GM19023 (cell line): ENCODE measurements around the gene SMYD3.
"Not testable (repeated sequence)": the region's sequence is repeated elsewhere in the genome, so short reads cannot be mapped to it uniquely, and the experiment has no call there.

Source experiments
- ATAC-seq: cut with Tn5 transposase; IDR thresholded peaks from one replicate; pipeline ENCODE4 v1.9.1; 2021; ENCODE audit warnings: mild to moderate bottlenecking, moderate library complexity; ENCODE audit not compliant: unreplicated experiment

Gene SMYD3

DNA sequence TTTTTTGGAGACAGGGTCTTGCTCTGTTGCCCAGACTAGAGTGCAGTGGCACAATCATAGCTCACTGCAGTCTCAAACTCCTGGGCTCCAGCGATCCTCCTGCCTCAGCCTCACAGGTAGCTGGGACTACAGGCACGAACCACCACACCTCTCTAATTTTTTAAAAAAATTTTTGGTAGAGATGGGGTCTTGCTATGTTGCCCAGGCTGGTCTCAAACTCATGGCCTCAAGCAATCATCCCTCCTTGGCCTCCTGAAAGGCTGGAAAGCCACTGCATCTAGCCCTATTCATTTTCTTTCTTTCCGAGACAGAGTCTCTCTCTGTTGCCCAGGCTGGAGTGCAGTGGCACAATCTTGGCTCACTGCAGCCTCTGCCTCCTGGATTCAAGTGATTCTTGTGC, 793.1 kb downstream of the SMYD3 start:
- ATAC-seq, result not testable (repeated sequence)

DNA sequence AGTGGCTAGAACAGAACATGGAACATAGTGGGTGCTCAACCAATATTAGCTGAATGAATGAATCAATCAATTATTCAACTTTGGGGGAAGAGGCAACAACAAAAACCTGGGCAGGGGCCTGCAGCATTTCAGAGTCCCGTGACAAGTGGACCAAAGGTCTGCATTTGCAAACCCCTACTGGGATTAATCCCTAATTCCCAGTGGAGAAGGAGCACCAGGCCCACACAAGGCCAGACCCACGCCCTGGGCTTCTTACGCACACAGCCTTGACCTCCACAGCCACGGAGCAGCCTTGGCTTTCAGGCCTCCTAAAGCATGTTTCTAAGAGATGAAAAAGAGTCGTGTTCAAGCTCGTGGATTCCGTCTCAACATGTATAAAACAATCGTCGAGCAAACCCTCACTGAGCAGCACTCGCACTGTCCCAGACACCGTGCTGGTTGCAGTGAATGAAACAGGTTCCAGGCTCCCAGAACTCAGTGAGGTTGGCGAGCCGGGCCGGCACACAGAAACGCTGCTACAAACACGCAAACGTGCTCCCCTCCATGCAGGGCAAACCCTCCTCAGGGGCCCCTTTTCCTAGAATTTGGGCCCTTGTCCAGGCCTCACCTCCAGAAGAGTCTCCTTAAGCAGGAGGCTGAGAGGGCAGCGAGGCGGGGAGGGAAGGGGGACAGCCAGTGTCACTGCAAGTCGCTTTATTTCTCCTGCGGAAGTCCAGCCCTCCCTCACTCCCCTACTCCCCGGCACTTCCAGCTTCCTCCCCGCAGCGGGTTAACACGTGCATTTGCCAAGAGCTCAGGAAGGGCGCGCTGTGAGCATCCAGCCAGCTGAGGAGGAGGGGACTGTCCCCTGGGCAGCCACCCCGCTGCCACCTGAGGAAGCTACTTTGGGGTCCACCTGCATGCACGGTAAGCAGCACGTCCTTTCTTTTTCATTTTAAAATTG, 795.8 kb downstream of the SMYD3 start:
- no peak for ATAC-seq

DNA sequence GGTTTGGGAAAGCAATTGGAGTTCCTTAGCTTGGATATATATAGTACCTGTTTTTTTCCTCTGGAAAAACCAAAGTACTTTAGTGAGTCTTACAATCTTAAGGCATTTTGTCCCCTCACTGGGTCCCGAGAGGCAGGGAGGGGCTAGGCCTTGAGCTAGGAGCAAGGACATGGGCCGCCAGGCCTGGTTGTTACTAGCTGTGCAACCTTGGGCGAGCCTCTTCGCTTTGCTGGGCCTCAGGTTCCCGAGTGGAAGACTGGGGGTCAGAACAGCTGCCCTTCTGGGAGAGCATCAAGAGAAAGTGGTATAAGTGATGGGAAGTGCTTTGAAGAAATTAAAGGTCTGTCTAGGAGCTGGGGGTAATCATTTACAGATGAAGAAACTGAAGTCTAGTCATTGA, 799.1 kb downstream of the SMYD3 start:
- no peak for ATAC-seq

DNA sequence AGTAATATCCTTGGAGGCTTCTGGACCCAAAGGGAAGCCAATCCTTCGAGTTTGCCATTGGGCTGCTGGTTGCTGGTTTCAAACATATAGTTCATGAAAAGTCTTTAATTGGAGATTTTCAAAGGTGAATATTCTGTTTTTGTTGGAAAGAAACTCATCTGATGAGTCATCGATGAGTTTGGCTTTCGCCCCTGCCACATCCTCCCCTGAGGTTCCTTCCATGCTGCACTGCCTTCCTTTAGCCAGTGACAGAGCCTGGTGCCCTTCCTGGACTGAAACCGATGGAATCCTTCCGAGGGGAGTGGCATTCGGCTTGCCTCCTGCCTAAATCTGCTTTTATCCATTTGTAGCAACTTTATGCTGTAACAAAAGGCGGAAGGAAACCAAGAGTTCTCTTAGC, 802.3 kb downstream of the SMYD3 start:
- ATAC-seq, result no peak

DNA sequence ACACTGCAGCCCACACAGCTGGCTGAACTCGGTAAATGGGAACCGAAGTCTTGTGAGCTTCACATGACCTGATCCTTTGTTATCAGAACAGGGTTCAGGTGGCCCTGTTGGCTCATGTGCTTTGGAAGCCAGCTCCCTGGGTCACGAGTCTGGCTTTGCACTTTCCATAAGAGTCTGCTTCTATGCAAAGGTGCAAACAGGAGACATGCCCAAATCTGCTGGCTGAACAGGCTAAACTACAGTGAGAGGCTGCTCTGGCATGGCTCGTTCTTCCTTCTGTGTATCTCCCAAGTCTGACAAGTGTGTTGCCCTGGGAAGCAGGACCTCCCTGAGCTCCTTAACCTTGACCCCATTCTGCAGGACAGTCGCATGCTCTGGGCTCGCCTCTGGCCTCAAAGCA, 802.7 kb downstream of the SMYD3 start:
- no peak for ATAC-seq

DNA sequence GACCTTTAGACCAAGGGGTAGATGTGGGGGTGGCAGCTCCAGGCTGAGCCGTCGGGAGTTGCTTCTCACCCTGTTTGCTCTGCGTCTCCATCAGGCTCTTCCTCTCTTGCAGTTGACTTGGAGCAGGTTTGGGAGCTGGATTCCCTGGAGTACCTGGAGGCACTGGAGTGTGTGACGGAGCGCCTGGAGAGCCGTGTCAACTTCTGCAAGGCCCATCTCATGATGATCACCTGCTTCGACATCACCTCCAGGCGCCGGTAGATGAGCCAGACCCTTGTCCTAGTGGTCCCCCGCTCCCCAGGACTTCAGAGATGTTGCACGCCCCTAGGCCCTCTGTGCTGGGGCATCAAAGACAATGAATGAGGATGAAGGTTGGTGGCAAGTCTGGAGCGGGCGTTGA, 804.7 kb downstream of the SMYD3 start:
- no peak for ATAC-seq

DNA sequence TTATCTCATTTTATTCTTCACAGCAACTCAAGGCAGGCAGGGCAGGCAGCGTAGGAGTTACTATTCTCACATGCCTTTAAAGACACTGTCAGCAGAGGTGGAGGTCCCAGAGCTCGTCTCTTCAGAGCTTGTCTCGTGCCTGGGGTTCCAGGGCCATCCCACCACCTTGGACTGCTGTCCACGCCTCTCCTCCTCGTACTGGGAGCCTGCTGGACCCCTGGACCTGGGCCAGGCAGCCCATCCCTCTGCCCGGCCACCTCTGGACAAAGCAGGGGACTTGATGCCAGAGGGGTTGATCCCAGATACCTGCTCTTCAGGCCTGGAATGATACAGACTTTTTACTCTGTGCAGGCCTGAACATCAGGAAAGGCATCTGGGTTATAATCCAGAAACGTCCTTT, 805.4 kb downstream of the SMYD3 start:
- no peak for ATAC-seq

DNA sequence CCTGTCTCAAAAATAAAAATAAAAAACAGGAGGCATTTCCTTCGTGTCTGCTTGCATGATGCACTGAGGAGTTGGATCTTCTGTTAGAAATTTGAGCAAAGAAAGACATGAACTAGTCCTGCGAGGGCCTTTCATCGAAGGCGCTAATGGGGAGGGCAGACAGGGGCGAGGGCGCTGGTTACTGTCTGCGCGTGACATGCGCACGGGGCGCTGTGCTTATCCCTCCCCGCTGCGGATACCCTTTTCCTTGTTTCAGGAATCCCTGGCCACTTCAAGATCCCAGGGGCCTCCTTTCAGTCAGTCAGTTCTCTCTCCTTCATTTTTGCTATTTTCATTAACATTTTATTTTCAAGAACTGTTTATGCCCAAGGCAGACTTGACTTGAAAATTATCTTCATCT, 806.4 kb downstream of the SMYD3 start:
- ATAC-seq, result no peak
